ENCODE results near the gene LARGE1.

Gene LARGE1

DNA sequence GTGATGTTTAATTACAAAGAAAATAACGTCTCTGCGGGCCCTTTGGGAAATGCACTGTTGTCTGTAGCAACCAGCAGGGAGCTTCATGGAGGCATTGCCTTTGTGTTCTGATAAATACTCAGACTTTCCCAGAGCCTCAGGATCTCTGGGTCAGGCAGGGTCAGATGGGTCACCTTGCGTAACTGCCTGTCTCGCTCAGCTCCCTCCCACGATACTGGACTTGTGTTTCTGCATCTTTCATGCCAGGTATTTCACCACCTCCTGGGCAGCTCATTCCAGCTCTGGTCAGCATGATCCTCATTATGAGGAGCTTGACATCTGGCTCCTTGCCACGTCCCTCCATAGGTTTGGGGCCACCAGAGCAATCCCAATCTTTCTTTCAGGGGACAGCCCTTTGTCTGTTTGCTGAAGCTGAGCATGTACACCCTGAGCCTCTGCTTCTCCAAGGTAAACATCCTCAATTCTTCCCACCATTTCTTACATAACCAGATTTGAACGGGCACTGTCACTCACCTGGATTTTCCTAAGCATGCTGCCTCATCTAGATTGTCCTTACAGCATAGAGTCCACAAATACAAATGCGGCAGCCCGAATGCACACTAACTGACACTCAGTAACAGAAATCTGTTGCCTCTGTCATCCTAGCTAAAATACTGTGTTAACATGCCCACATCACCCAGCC is 162.3 kb downstream of the LARGE1 start:
- Histone ChIP-seq H4K20me1 (ENCODE audit: insufficient read depth, low read length) (no peaks in the 10 kb centered on the region), H3K4me1 (ENCODE audit: insufficient read depth, low read length) (no peaks in the 10 kb centered on the region), H3K9me3 (ENCODE audit: insufficient read depth, low read length, severe bottlenecking) (no peaks in the 10 kb centered on the region), H3K27me3 (ENCODE audit: insufficient read depth, low read length, poor library complexity) (no peaks in the 10 kb centered on the region), H3K4me3 (ENCODE audit: low read depth in 1 of 2, low read length in 2 of 2) (no peak overlapping the region), H2AFZ (ENCODE audit: low read depth, low read length) (no peak overlapping the region), H3K9ac (ENCODE audit: low read depth, low read length) (no peak overlapping the region), H3K79me2 (ENCODE audit: insufficient read depth, low read length) (no peaks in the 10 kb centered on the region), H3K36me3 (ENCODE audit: insufficient read depth, low read length) (no peaks in the 10 kb centered on the region), H3K27ac (ENCODE audit: low read length) (no peak overlapping the region), H3K4me2 (ENCODE audit: insufficient read depth, low read length) (no peak overlapping the region)
- DNase-seq (no peak), ATAC-seq (ENCODE audit: insufficient read depth, low read depth) (no peak)
- no peak for TF ChIP-seq EZH2 (IDR thresholded peaks at IDR 0.05; ENCODE audit: borderline replicate concordance, low read depth, low read length, severe bottlenecking)

GRCh38 chr22:33757041-33757801 is 163.1 kb downstream of the LARGE1 start:
- no peak overlapping the region for H3K9ac ChIP-seq (ENCODE audit: low read depth, low read length)
- TF ChIP-seq EZH2 (IDR thresholded peaks at IDR 0.05; ENCODE audit: borderline replicate concordance, low read depth, low read length, severe bottlenecking) (no peak), CTCF (IDR thresholded peaks at IDR 0.05; ENCODE audit: borderline replicate concordance, extremely low read depth, low read length, poor library complexity, severe bottlenecking) (no peak)
- H3K4me1 ChIP-seq (ENCODE audit: insufficient read depth, low read length), result no peaks in the 10 kb centered on the region
- H3K79me2 ChIP-seq (ENCODE audit: insufficient read depth, low read length), result no peaks in the 10 kb centered on the region
- H3K27ac ChIP-seq (ENCODE audit: low read length), result no peak overlapping the region
- ATAC-seq (ENCODE audit: insufficient read depth, low read depth) (no peak), DNase-seq (no peak)
- no peaks in the 10 kb centered on the region for H3K27me3 ChIP-seq (ENCODE audit: insufficient read depth, low read length, poor library complexity)
- no peaks in the 10 kb centered on the region for H4K20me1 ChIP-seq (ENCODE audit: insufficient read depth, low read length)
- no peaks in the 10 kb centered on the region for H3K9me3 ChIP-seq (ENCODE audit: insufficient read depth, low read length, severe bottlenecking)
- H3K4me3 ChIP-seq (ENCODE audit: low read depth in 1 of 2, low read length in 2 of 2), result no peak overlapping the region
- H2AFZ ChIP-seq (ENCODE audit: low read depth, low read length), result no peak overlapping the region
- H3K36me3 ChIP-seq (ENCODE audit: insufficient read depth, low read length), result no peaks in the 10 kb centered on the region
- no peak overlapping the region for H3K4me2 ChIP-seq (ENCODE audit: insufficient read depth, low read length)

DNA sequence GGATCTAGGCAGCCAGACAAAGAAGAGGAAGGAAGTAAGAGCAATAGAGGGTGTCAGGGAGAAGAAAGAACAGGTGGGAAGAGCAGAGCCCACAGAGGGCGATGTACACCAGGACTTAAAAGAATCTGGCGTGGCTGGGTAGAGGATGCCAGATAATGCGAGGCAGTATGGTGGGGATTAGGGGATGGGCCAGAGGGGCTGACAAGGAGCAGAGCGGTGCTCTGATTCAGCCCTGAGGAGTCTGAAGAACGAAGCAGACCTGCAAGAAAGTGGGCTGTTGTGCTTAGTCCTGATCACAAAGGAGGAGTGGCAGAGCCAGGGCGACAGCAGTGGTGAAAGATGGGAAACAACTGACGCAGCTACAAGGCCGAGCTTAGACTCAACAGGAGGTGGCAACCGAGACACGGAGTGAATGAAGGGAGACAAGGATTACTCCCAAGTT is 163.7 kb downstream of the LARGE1 start:
- Histone ChIP-seq H3K27ac (ENCODE audit: low read length) (no peak overlapping the region), H3K4me2 (ENCODE audit: insufficient read depth, low read length) (no peak overlapping the region), H3K4me3 (ENCODE audit: low read depth in 1 of 2, low read length in 2 of 2) (no peak overlapping the region), H3K79me2 (ENCODE audit: insufficient read depth, low read length) (no peaks in the 10 kb centered on the region), H3K9me3 (ENCODE audit: insufficient read depth, low read length, severe bottlenecking) (no peaks in the 10 kb centered on the region), H2AFZ (ENCODE audit: low read depth, low read length) (no peak overlapping the region), H3K36me3 (ENCODE audit: insufficient read depth, low read length) (no peaks in the 10 kb centered on the region), H4K20me1 (ENCODE audit: insufficient read depth, low read length) (no peaks in the 10 kb centered on the region), H3K27me3 (ENCODE audit: insufficient read depth, low read length, poor library complexity) (no peaks in the 10 kb centered on the region), H3K9ac (ENCODE audit: low read depth, low read length) (no peak overlapping the region), H3K4me1 (ENCODE audit: insufficient read depth, low read length) (no peaks in the 10 kb centered on the region)
- no peak for DNase-seq
- ATAC-seq (ENCODE audit: insufficient read depth, low read depth), result no peak
- no peak for TF ChIP-seq EZH2 (IDR thresholded peaks at IDR 0.05; ENCODE audit: borderline replicate concordance, low read depth, low read length, severe bottlenecking)
- TF ChIP-seq CTCF (IDR thresholded peaks at IDR 0.05; ENCODE audit: borderline replicate concordance, extremely low read depth, low read length, poor library complexity, severe bottlenecking), result no peak

DNA sequence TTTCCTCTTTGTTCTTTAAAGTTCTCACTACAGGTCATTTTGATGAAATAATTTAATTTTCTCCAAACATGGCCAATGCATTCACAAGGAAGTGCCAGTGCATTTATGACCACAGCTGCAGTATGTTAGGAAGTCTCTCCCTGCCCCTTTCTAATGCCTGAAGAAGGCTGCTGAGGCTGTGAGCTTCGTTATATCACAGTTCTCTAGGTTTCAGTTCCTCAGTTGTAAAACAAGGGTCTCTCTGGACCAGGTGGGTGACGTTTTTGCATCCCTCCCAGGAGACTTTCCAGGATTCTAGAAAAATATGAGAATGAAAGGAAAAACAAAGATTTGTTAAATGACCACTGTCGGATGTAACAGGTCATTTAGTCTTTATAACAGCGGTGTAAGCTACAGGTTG is 171.6 kb downstream of the LARGE1 start:
- no peak overlapping the region for H2AFZ ChIP-seq (ENCODE audit: low read depth, low read length)
- H3K4me1 ChIP-seq (ENCODE audit: insufficient read depth, low read length), result no peaks in the 10 kb centered on the region
- H3K9ac ChIP-seq (ENCODE audit: low read depth, low read length), result no peak overlapping the region
- H4K20me1 ChIP-seq (ENCODE audit: insufficient read depth, low read length), result no peaks in the 10 kb centered on the region
- no peaks in the 10 kb centered on the region for H3K79me2 ChIP-seq (ENCODE audit: insufficient read depth, low read length)
- no peak overlapping the region for H3K27ac ChIP-seq (ENCODE audit: low read length)
- ATAC-seq (ENCODE audit: insufficient read depth, low read depth) (no peak), DNase-seq (no peak)
- no peaks in the 10 kb centered on the region for H3K27me3 ChIP-seq (ENCODE audit: insufficient read depth, low read length, poor library complexity)
- no peak overlapping the region for H3K4me3 ChIP-seq (ENCODE audit: low read depth in 1 of 2, low read length in 2 of 2)
- no peak overlapping the region for H3K4me2 ChIP-seq (ENCODE audit: insufficient read depth, low read length)
- TF ChIP-seq CTCF (IDR thresholded peaks at IDR 0.05; ENCODE audit: borderline replicate concordance, extremely low read depth, low read length, poor library complexity, severe bottlenecking), result no peak
- no peak for TF ChIP-seq EZH2 (IDR thresholded peaks at IDR 0.05; ENCODE audit: borderline replicate concordance, low read depth, low read length, severe bottlenecking)
- no peaks in the 10 kb centered on the region for H3K36me3 ChIP-seq (ENCODE audit: insufficient read depth, low read length)
- H3K9me3 ChIP-seq (ENCODE audit: insufficient read depth, low read length, severe bottlenecking), result no peaks in the 10 kb centered on the region

Data from DND-41 (cell line).